Stimulated activated CD8-positive, alpha-beta memory T cell treated with anti-CD3 and anti-CD28 coated beads, Interleukin-2, amount 100 ng/mL, for 48 hours (primary cell): Measurements from ENCODE around the gene LHPP.

Experiments
- DNase-seq, 2 donors: peaks; one replicate each; pipeline ENCODE4 v3.0.0-alpha.2; 2020; ENCODE audit warnings: low read depth in 2 of 2

LHPP gene

DNA sequence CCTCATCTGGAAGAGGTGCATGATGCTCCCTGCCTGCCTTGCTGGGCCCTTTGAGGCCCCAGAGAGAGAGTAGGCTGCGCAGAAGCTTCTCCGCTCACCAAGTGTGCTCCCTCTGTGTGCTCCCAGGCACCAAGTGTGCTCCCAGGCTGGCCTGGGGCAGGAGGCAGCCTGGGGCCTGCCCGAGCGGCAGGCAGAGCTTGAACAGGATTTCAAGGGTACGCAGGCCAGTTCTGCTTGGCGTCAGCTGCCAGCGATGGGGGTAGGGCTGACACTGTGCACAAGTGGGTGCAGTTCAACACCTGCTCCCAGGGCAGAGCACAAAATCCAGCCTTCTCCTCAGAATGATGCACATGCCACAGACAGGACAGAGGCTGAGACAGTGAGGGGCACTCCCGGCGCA lies 162.8 kb downstream of the LHPP start:
- DNase-seq = no peak

DNA sequence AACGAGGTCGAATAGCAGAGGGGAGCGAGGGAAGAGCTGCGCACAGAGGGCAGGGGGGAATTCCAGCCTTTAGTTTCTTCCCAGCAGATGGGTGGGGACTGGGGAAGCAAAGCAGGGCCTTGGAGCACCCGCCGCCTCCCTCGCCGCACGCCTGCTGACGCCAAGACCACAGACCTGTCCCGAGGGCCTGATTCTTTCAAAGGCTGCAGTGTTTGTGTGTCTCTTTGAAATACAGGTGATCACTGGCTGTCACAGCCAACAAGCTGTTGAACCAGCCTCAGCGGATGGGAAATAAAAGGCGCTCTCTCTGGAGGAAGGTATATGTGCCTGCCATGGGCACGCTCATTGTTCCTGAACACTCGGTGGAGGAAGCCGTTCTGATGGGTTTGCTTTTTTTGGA lies 163.3 kb downstream of the LHPP start:
- DNase-seq = no peak

DNA sequence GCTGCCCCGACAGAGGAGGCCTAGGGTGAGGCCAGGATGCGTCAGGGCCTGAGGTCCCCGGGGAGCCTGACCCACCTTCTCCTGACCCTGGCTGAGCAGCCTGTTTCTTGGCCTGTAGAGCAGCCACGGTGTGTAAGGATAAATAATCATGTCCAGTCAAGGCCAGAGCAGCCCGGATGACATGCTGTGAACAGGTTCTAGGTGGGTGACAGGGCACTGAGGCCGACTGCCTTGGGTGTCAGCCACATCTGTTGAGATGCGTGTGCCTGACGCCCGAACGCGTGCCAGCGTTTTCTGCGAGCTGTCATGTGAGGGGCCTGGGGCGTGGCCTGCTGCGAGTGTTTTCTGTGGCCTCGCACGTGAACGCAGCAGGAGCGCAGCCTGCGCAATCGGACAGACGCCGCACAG lies 164.2 kb downstream of the LHPP start:
- no peak for DNase-seq

DNA sequence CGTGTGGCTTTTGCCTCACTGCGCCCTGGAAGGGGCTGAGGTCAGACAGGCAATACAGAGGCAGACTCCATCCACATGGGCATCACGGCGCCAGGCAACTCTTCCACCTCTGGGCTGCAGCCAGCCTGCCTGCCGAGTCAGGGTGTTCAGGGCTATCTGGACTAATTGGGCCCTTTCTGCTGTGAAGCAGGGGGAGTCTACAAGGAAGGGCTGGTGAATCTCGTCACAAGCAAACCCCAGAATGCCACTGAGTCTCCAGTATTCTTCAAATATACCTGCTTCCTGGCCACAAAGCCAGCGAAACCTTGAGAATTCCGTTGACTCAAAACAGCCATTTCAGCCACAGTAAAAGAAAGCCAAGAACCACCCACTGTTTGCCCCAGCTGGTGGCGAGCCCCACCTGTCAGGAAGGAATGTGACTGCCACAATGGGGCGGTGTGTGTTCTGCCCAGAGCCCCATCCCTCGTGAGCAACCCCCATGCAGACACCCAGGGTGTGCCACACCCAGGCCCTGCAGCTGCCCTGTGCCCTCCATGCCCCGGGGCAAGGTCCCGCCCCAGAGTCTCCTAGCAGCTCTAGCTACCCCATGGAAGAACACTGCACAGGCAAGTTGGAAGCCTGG lies 165.2 kb downstream of the LHPP start:
- DNase-seq = peak; percentile 46 to 47

DNA sequence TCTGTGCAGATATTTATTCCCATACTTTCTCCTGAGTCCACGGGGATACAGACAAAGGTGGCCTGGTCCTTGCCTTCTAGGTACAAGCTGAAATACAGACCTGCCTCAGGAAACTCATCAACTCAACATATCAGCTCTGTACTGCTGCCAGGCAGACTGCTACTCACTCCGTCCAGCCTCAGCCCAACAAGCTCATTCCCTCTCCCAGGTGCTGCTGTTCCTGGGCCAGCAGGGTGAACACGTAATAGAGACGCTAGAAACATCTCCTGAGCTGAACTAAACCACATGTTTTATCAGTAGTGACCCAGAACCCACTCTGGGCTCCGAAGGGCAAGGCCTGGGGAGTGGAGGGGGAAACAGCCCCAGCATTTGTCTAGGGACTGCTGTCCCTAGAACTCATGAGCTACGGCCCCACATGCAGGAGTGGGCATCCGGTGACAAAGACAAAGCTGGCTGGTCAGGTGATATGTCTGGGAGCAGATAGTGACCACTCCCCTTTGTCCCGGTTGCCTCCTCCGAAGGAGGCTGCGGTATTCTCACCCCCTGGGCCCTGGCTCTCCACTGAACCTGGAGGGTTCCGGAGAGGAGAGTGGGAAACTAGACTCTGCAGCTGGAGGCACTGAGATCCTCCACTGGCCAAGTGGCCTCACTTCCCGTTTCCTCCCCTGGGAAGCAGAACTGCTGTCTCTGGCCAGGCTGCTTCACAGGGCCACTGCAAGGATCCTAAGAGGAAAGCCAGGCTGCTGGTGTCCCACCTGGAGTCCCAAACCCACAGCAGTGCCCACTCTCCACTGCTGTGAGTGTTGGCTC lies 166.4 kb downstream of the LHPP start:
- DNase-seq = no peak

DNA sequence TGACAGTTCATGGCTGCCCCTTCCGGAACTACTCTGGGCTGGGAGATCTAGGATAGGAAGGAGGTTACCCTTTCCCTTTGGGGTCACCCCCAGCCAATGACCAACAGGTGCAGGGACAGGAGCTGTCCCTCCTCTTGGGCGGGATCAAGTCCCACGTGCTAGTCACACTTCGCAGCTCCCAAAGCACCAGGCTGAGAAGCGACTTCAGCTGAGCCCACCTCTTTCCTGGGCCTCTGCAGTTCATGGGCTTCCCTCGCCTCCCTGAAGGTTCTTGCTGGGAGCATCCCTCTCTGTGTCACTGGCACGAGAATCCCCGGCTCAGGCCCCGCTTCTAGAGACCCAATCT lies 167.0 kb downstream of the LHPP start:
- no peak for DNase-seq

DNA sequence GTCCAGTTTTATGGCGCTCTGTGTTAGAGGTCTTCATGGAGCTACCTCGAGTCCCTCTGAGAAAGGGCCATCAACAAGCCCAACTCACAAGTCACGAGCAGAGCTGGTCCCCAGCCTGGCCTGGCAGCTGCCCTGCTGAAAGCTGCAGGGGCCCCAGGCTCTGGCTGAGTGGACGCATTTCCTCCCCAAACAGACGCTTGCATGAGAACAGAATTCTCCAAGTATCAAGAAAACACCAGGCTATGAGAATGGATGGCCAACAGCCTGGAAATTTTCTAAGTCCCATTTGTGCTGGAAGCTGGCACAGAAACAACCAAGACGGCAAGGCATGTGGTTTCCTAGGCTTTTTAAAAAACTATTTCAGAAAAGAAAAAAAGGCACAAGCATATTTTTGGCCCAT lies 167.8 kb downstream of the LHPP start:
- no peak for DNase-seq

DNA sequence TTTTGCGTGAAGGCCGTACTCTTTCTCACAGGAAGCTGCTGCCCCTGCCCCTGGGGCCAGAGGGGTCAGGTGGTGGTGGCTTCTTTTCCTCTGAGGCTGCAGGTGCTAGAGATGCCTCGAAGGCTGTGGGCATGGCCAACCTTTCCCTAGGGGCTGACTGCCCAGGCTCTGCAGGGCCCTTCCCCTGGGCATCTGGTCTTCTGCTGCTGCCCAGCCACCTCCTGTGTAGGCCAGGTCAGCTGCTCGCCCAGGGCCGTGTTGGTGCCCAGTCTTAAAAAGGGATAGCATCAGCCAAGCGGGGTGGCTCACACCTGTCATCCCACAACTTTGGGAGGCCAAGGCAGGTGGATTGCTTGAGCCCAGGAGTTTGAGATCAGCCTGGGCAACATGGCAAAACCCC lies 168.2 kb downstream of the LHPP start:
- DNase-seq = no peak

DNA sequence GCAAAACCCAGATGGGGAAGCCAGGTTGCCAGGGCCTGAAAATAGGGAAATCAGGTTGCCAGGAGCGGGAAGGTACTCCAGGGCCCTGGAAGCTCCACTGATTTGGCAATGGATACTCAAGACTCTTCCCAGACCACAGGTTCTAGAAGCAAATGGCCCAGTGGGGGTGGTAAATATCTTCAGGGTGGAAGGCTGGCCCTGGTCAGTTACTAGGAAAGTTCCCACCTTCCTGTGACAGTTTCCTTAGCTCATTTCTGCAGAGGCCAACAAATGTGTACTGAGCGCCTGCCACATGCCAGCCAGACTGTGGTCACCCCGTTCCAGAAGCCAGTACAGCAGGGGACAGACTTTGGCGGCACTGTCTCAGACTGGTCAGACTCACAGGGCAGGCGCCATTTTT lies 168.9 kb downstream of the LHPP start:
- DNase-seq = no peak

DNA sequence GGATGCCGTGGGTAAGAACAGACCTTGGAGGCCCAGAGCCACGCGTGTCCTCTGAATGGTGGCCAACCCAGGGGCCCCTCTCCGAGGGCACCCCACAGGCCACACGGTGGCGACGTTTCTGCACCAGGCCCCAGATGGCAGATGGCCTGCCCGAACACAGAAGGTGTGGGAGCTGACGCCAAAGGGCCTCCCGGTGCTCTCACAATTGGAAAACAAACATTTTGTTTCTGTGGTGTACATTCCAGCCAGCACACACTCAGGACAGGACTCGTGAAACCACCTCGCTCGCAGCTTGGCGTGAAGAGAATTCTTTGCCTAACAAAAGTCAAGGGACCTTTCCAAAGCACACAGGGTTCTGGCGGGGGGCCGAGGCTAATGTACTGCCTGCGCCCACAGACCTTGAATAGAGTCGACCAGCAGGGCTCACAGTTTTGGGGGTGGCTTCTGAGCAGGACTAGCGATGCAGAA lies 170.5 kb downstream of the LHPP start:
- DNase-seq = no peak

DNA sequence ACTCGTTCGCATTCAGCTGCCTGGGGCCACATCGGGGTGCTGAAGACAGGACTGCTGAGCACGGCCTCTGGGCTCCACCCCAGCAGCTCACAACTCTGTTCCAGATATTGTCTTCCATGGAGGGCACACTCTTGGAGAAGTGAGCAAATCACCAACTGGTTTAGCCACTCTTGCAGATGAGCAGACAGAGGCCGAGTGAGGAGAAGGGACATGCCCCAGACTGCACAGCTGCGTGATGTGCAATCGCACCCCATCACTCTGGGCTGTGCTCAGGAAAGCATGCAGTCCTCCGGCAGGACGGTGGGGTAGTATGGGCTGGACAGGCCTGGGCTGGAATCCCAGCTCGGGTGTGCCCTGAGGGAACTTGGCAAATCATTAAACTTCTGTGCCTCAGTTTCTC lies 170.9 kb downstream of the LHPP start:
- DNase-seq = no peak

DNA sequence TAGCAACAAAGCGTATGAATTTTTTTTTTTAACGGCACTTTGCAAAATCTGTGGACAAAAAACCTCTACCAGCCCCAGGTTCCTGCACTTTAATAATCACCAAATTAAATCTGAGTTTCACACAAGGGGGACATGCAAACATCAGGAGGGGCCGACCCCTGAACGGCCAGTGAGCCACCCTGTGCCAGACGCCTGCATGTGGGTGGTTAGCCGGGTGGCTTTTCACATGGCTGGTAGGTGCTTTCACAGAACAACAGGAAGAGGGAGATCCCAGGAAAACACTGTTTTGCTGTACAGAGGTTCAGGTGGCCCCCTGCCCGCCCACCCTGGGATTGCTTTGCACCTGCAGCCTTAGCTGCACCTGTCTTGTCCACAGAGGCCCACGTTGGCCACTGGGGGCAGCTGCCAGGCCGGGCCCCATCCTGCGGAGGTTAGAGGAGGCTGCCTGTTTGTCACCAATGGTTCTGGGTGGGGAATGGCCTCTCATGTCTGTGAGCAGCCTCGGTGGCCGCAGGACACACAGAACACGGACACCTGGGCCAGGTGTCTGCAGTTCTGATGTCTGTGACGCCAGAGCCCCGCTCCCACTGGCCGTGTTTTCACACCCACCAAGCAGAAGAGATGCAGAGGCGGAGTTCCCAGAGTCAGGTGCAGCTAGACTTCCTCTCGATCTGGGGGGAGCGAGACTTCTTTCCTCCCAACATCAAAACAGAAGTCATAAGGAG lies 174.8 kb downstream of the LHPP start:
- no peak for DNase-seq

DNA sequence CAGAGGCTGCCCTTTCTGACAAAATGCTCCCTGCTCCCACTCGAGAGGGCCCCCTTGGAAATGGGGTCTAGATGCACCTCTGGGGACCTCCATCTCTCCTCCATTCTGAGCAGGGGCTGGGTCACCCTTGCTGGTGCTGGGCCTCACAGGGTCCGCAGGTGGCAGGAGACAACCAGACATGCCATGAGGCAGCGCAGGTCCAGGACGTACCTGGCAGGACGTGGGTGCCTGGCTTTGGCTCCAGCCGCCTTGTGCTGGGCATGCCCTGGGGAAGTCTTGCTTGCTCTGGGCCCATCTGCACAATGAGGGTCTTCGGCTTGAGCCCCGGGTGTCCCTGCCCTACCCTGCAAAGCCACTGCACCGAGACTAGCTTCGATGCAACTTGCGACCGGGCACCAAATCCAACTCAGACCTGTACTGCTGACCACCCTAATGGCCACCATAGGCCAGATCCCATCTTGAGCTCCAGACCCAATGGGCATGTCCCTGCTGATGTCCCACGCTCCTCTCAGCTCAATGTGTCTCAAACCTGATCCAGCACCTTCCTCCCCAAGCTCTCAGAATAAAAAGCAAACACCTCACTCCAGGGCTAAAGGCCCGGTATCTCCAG lies 175.6 kb downstream of the LHPP start:
- no peak for DNase-seq

DNA sequence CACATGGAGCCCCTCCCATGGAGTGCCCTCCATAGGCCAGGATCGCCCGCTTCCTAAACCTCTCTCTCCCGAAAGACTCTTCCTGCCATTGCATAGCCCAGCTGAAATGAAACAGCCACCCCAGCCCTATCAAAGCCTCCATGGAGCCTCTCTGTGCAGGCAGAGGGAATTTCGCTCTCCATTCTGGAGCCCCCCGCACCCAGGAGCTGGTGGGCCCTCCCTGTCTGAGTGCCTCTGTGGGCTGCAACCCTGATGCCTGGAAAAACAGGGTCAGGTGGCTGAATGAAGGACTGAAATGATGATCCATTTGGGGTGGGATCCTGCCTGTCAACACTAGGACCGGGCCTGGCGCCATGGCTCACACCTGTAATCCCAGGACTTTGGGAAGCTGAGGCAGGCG lies 176.1 kb downstream of the LHPP start:
- no peak for DNase-seq

DNA sequence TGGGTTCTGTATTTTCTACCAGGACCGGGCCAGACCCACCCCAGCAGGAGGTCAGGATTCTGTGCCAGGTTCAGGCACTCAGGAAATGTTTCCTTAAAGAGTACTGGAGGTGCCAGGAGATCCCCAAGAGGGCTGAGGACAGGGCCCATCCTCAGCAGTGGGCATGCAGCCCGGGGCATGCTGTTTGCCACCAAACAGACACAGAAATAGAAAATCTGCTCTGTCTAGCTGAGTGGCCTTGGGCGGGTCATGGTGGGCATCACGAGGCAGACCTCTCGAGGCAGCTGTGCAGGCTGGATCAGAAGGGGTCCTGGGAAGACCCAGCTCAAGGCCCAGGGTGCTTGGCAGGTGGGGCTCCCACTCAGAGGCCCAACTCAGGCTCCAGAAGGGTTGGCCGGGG lies 177.6 kb downstream of the LHPP start:
- DNase-seq = no peak

DNA sequence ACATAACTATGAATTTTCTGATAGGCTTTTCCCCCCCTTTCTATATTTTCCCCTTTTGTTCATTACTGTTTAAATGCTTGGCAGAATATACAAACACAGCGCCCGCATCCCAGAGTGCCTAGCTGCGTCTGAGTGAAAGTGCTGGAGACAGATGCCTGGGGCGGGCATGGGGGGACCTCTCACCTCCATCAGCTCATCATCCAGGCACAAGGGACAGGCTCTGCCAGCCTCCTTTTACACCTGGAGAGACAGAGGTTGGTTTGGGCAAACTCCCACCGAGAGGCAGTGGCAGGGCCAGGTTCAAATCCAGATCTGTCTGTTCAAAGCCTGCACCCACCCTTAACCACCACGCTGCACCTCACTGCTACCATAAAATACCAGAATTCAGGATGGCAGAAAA lies 178.0 kb downstream of the LHPP start:
- DNase-seq = no peak

DNA sequence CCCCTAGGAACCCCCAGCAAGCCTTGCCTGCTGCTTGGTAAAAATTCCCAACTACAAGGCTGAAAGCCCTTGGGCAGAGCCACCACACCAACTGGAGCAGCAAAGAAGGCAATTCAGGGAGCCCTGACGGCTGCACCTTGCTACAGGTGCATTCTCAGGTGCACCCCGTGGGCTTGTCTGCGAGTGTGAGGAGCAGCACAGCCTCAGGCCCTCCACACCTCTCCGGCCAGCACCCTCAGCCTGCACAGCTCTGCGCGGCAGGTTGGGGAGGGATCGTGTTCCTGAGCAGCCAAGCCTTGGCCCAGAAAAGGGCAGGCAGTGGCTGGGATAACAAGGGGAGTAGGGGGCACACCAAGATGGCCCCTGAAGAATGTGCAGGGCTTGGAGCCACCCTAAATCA lies 178.4 kb downstream of the LHPP start:
- no peak for DNase-seq

DNA sequence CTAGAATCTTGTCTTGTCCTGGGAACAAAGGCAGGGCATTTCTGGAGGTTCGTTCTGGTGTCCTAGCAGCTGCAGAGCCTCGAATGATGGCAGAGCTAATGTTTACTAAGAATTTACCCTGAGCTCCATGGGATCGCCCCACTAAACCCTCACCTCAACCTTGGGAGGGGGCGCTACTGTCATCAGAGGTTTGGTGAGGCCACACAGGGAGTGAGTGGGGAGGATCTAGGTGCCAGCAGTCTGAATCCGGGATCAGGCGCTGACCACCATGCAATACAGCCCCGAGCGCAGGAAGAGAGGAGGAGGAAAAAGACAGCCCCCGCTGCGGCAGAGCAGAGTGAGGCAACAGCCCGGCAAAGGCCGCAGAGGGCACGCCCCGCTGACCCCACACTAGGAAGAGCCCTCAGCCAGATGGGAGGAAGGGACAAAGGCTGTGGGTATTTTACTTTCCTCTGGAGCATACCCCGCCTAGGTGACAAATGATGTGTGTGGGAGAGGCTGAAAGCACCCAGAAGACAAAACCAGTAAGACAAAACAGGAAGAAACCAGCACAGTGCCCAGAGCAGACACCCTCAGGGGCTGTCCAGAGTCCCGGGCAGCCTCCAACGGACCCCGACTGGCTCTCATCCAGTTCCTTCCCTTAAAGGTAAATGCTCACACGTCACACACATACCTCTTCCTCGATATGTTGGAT lies 179.1 kb downstream of the LHPP start:
- no peak for DNase-seq

DNA sequence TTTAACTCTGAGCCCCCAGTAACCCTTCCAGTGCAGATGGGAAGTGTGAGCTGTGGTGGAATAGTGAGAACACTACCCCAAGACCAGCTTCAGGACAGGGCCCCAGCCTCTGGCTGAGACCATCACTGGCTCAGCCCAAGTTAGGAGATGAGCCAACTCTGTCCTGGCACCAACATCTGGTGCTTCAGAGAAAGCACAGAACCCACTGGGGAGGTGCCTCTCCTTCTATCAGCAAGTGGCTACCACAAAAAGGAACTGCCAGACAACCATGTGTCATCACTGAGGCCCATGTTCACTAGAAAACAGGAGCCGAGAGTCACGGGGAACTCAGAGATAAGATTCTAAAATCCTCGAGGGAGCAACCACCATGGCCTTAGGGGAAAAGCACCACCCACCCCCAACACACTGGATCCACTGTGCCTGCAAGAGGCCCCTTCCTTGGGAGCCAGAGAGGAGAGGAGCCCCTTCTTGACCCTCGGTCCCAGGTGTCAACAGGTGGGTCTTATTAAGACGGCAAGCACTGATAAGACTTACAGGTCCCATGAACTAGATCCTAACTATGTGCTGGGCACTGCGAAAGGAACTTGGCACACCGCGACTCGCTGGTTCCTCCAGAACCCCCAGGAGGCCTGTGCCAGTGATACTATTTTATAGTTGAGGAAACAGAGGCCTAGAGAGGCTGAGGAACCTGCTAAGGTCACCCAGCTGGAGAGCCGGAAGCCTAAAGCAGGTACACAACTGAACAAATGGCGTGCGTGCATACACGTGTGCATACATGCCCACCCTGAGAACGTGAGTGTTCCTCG lies 179.9 kb downstream of the LHPP start:
- no peak for DNase-seq

DNA sequence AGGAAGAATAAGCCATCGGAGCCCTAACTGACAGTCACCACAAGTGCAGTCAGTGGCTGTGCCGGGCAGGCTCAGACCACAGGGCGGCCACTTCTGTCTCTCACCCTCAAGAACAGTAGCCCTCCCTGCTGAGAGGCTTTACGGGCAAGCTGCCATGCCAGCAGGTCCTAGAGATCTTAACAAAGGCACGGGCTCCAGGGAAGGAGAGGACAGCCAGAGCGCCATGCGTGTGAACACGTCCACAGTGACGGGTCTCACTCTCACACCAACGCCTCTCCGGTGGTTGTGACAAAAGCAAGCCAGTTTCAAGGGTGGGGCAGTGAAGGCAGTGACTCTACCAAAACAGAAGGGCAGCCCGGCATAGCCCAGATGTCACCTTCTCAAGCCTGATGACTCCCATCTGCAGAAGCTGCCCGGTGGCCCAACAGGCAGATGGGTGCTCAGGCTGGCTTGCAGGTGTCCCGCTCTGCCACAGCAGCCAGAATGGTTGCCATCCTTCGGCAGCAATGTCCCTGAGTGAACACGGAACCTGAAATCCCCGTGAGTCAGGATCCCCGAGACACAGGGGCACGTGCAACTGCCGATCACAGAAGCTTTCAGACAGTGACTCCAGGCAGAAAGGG lies 180.6 kb downstream of the LHPP start:
- no peak for DNase-seq
